CD4-positive, alpha-beta T cell treated with Interferon alpha-2 for 1 hour (primary cell): Measurements from ENCODE around the gene NRP2.

Source experiments
- DNase-seq, 2 donors: peaks; one replicate each; pipeline ENCODE4 v3.0.0-alpha.2; 2020 to 2022

Gene NRP2

GRCh38 chr2:205687641-205687956, 5.3 kb downstream of the NRP2 start:
- DNase-seq, result no peak

- DNase-seq, result no peak
Measured at GRCh38 chr2:205688417-205689200, 6.3 kb downstream of the NRP2 start.

DNA sequence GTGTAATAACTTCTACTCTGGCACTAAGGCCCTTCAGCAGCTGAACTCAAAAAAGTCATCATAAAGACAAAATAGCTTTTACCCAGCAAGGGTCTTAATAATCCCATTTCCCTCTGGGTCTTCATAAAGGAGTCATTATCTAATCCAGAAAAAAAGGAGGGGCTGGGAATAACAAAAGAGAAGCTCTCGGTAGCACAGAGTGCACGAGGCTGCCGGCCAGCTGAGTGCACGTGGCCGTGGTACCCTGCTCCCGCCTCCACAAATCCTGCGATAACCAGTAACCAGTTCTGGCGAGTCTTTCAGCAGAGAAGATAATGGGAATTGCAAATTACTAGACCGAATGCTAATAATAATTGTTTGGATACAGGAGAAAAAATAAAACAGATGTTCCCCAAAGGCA, 7.5 kb downstream of the NRP2 start:
- no peak for DNase-seq

DNA sequence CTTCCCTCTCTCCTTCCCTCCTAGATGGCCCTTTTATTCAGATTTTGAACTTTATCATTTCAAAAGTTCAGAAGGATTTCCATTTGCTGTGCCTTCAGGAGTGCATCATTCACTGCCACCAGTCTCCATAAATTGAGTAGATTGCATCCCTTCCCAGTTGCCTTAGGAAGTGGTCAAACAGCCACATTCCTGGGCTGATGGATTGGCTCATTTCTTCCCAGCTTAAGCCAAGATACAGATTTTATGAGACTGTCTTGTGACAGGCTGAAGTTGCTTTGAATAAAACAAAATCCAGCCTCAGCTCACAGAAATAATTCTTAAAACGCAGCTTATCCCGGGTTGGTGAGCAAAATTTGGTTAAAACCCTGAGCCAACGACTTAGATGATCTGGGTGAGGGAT, 9.8 kb downstream of the NRP2 start:
- DNase-seq, result no peak

GRCh38 chr2:205694256-205694655, 12.0 kb downstream of the NRP2 start:
- DNase-seq, result no peak

DNA sequence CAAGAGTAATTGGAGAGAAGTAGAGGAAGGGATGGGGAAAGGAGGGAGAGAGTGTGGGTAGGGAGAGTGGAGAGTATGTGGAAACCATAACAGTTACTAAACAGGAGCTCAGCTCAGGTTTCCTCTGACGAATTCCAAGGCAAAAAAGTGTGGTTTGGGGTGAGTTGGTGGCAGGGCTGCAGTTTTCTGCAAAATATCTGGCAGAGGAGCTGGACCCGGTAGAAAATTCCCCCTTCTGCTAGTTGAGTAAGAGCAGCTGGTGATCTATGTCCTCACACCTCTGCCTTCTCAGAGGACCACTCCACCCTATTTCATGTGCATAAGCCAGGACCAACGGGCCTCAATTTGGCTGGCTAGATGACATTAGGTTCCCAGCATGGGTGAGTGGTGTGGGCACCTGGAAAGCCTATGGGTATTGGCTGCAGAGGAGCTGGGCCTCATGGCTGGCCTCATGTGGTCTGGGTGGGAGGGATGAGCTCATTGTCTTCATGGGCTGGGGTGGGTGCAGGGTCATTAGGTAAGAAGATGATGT, 13.2 kb downstream of the NRP2 start:
- no peak for DNase-seq

- no peak for DNase-seq
Measured at GRCh38 chr2:205696331-205696926, 14.1 kb downstream of the NRP2 start.

GRCh38 chr2:205696927-205697441, 14.7 kb downstream of the NRP2 start:
- no peak for DNase-seq

GRCh38 chr2:205698286-205699268, 16.3 kb downstream of the NRP2 start:
- DNase-seq, result no peak

GRCh38 chr2:205699515-205700289, 17.4 kb downstream of the NRP2 start:
- DNase-seq, result no peak

GRCh38 chr2:205700331-205701132, 18.2 kb downstream of the NRP2 start:
- DNase-seq, result peak in 1 of 2 donors; percentile 19

GRCh38 chr2:205701509-205701908, 19.2 kb downstream of the NRP2 start:
- no peak for DNase-seq

DNA sequence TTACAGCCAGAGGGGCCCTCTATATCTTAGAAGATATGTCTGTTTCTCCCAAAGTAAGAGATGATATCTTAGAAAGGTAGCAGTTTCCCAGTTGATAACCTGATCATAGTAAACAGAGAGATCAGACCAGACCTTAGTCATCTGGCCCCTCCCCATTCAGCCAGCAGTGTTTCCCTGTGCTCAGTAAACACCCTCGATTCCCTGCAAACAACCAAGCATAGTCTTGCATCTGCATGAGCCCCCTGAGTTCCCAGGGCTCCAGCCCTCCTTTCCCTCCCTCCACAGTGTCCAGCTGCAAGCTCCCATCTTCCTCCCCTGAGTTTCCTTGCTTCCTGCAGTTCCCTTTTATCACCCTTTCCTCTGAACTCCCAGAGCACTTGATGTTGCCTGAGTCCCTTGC, 20.3 kb downstream of the NRP2 start:
- DNase-seq, result no peak

DNA sequence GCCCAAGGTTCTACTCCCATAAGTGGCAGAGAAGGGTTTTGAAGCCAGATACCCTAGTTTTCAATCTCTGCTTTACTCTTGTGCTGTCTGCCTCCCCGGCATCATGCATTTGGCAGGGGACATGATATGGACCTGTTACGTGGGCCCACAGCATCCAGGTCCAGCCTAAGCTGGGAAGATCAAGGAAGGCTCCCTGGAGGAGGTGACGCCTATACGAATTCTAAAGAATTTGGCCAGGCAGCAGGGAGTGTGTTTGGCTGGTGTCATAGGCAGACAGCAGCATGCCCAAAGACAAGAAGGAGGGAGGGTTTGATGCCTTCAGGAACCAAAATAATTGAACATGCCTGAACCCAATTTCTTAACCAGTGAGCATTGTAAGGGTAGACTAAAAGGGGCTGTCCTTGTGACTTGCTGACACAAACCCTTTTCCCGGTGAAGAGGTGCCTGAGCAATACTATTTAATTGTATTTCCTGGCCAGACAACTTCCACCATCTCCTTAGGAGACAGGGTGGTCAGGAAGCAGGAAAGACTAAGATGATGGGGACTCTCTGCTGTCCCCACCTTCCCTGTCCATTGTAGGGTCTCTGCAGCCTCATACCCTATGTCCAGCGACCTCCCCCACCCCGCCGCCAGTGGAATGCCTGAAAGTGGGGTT, 21.3 kb downstream of the NRP2 start:
- DNase-seq, result no peak

DNA sequence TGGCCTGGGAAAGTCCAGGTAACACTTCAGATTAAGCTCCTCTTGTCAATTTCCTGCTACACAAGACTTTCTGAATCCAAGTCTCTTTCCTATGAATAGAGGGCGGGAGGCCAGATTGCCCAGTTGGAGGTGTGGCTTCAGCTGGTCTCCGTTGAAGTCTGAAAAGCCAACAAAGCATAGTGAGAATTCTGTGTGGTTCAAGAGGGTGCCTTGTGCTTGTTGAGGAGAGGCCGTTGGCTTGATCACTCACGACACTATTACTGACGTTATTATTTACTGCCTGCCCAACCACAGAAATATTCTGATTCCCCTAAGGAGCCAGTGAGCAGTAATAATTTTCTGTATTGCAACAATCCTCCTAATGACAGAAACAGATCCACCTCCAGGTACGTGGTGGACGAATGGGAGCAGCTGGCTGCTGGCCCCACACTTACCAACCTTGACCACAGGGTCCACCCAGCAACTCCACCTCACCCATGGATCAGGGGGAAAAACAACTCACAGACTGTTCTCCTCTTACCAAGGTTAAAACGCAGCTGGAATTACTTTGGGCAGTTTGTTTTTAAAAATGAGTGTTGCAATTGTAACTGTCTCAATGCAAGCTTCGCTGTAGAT, 21.9 kb downstream of the NRP2 start:
- no peak for DNase-seq

DNA sequence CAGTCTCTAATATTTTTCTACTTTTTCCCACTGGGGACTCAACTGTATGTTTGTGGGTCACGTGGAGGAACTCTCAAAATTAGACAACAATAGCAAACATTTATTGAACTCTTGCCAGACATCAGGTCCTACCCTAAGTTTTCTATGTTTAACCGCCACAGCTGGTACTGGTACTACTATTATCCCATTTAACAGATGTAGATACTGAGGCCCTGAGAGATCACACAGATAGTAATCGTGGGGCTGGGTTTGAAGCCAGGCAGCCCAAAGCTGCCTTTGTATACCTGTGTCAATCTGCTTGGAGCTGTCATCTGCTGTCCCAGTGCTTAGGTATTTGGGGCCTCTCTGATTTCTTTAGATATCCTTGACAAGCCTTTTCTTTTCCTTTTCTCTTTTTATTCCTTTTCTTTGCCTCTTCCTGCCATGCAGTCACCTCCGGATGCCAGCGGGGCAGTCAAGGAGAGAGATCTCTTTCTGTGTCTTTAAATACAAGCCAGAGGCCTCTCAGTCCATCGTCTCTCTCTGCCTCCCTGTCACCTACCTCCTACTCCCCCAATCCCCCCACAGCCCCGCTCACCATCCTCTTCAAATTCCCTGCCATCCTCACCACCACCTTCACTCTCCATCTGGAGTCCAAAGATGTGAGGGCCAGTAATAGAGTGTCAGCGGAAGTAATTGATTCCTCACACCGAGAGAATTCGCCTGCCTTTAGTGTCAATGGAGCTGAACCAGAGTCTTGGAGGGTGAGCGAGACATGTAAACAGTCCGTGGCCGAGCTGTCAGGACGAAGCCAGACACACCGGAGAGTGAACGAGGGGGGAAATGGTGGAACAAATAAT, 23.4 kb downstream of the NRP2 start:
- no peak for DNase-seq

GRCh38 chr2:205706769-205707381, 24.6 kb downstream of the NRP2 start:
- DNase-seq, result peak; percentile 27 to 73

- DNase-seq, result no peak
Measured at GRCh38 chr2:205708231-205708631, 25.9 kb downstream of the NRP2 start.

GRCh38 chr2:205709319-205709718, 27.0 kb downstream of the NRP2 start:
- no peak for DNase-seq
